Activated T-cell treated with anti-CD3 and anti-CD28 coated beads, Interleukin-2, amount 50 U/mL, for 72 hours (primary cell): ENCODE measurements around the gene SCRN2. TPM values are rescaled to one million over a fixed set of nuclear protein-coding genes. Genes with fewer than 3 reads are reported as not detected.

Experiments
- ATAC-seq, 2 donors: fragments of 150-1000 bp; cut with Tn5 transposase; replicated peaks in 1 of 2; 2 replicates each; pipeline ENCODE4 v1.10.0; 2021; ENCODE audit warnings: moderate library complexity in 2 of 2, mild to moderate bottlenecking in 1 of 2
- DNase-seq, 2 donors: peaks; one replicate each; pipeline ENCODE4 v3.0.0; 2021 to 2022; ENCODE audit warnings: mixed read lengths in 1 of 2
- H3K27ac Mint-ChIP-seq: one replicate; pipeline ENCODE4 v1.8.0; 2022; ENCODE audit warnings: mild to moderate bottlenecking, moderate library complexity, mixed read lengths
- H3K27me3 Mint-ChIP-seq: one replicate; pipeline ENCODE4 v1.8.0; 2022; ENCODE audit warnings: low read depth, mixed read lengths
- H3K36me3 Mint-ChIP-seq, 2 donors: one replicate each; pipeline ENCODE4 v1.8.0; 2022; ENCODE audit warnings: mixed read lengths in 2 of 2, mild to moderate bottlenecking in 1 of 2; ENCODE audit not compliant: insufficient read depth in 2 of 2
- H3K4me1 Mint-ChIP-seq: one replicate; pipeline ENCODE4 v1.8.0; 2022; ENCODE audit warnings: low read depth, mixed read lengths
- H3K4me3 Mint-ChIP-seq, 2 donors: one replicate each; pipeline ENCODE4 v1.8.0; 2022; ENCODE audit warnings: mild to moderate bottlenecking in 2 of 2, mixed read lengths in 2 of 2, moderate library complexity in 2 of 2
- H3K9me3 Mint-ChIP-seq, 2 donors: one replicate each; pipeline ENCODE4 v1.8.0; 2022; ENCODE audit warnings: mixed read lengths in 2 of 2
- total RNA-seq, 2 donors: library from RNA; stranded (reverse); gene quantifications; one replicate each; pipeline ENCODE4 v1.2.3, GENCODE V29; 2022

Gene SCRN2
- total RNA-seq, 2 donors from 2014 or later, result 16.1 to 17.6 TPM

DNA sequence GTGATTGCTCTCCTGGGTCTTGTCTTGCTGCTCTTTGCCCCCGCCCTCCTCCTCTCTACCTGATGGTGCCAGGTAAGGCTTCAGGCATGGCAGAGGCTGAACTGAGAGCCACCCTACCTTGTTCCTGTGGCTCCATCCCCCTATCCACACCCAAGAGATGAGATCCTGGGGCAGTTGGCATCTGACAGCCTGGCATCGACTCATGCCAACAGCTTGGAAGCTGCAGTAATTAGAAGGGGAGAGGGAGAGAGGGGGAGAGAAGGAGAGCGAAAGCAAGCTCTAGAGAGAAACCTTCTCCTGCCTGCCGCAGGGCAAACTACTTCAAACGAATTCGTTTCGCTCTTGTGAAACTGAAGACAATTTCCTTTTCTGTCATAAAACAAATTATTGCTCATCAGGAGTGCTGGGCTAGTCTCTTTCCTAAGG lies 23.7 kb upstream of the SCRN2 start:
- peak; percentile 66 to 75 for ATAC-seq
- Mint-ChIP-seq H3K36me3 (no peaks in the 10 kb centered on the region), H3K4me1 (peaks cover 35% of the 10 kb centered on the region), H3K9me3 (no peaks in the 10 kb centered on the region), H3K27ac (no peak overlapping the region), H3K4me3 (peak overlapping the region; percentile 40 to 51), H3K27me3 (peaks cover 16% of the 10 kb centered on the region)
- no peak for DNase-seq

DNA sequence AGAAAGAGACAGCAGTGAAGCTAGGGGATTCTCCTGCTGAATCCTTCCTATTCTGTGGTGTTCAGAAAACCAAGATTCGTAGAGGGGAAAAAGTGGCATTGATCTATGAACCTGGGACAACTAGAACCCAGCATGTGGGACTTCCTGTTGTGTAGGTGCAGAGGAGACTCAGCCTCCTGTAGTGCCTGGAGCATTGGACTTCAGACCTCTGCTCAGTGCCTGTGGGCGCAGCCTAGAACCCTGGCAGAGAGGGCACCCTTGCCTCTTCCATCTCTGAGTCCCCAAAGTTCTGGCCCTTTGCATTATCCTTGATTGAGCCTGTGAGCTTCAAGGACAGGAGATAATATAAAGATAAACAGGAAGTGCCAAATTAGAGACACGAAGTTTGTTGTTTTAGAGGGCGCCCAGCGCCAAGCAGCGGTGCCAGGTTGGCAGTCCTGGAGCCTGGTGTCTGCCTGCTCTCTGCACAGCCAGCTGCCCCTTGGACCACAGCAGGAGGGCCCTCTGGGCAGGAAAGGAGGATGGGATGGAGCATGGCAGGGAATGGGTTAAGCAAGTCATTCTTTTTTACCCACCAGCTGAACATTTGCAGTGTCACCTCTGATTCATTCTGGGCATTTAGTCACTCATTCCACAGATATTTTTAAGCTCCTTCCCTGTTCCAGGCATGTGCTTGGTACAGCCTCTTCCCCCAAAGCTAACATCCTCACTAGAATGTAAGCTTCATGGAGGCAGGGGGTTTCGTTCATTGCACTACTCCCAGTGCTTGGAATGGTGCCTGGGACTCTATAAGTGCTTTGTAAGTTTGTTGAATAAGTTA lies 21.8 kb upstream of the SCRN2 start:
- peaks cover 35% of the 10 kb centered on the region for H3K4me1 Mint-ChIP-seq
- peaks cover 14% of the 10 kb centered on the region for H3K27me3 Mint-ChIP-seq
- no peaks in the 10 kb centered on the region for H3K36me3 Mint-ChIP-seq
- no peak for ATAC-seq
- no peak overlapping the region for H3K27ac Mint-ChIP-seq
- DNase-seq, result no peak
- H3K9me3 Mint-ChIP-seq, result no peaks in the 10 kb centered on the region
- no peak overlapping the region for H3K4me3 Mint-ChIP-seq

DNA sequence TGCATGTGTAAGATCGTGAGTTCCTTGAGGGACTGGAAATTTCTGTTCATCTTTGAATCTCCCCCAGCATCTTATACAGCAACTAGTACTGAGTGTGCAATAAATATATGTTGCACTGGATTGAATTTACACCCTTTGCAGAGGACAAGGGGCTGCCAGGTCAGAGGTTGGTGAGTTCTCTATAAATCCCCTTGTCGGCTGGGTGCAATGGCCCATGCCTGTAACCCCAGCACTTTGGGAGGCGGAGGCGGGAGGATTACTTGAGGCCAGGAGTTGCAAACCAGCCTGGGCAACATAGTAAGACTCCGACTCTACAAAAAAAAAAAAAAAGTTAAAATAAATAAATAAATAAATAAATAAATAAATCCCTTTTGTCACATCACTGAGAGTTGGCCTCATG lies 19.3 kb upstream of the SCRN2 start:
- Mint-ChIP-seq H3K4me3 (no peak overlapping the region), H3K9me3 (no peaks in the 10 kb centered on the region), H3K27ac (no peak overlapping the region), H3K27me3 (peaks cover 25% of the 10 kb centered on the region), H3K4me1 (peaks cover 28% of the 10 kb centered on the region), H3K36me3 (no peaks in the 10 kb centered on the region)
- DNase-seq (no peak), ATAC-seq (no peak)

DNA sequence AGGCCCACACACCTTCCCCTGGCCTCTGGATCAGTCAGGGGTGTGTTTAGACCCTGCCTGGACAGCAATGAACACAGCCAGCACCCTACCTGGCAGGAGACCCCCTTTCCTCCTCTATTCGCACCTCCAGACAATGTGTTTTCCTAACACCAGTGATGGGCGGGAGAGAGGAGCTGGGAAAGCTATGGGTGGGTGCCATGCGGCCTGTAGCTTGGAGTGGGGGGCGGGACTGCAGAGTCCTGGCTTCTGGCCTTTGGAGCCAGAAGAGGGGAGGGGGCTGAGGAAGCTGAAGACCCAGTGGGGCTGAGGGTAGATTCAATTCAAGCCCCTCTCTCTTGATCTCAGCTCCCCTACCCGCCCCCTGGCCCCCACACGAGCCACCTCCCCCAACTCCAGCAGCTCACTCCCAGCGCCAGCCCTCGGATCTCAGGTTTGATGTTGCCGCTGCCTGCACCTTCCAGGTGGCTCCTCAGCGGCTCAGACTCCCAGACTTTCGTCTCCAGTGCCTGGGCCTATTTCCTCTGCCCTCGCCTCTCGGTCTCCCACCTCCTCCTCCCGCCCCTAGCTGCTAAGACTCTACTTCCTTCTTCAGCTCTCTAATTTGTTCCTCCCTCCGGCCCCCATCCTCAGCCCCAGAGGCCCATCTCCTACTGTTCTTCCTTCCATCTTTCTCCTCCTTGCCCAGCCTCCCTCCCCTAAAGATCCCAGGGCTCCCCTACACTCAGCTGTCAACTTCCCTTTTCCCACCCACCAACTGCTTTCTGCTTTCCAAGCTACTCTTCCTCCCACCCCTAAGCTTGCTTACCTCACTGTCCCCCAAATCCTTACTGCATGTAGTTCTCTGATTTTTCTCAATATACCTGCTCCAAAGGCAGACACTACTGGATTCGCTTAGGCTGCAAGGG lies 16.7 kb upstream of the SCRN2 start:
- Mint-ChIP-seq H3K27me3 (peaks cover 51% of the 10 kb centered on the region), H3K4me1 (peaks cover 5% of the 10 kb centered on the region), H3K4me3 (no peak overlapping the region), H3K27ac (no peak overlapping the region), H3K36me3 (no peaks in the 10 kb centered on the region), H3K9me3 (no peaks in the 10 kb centered on the region)
- no peak for ATAC-seq
- no peak for DNase-seq

DNA sequence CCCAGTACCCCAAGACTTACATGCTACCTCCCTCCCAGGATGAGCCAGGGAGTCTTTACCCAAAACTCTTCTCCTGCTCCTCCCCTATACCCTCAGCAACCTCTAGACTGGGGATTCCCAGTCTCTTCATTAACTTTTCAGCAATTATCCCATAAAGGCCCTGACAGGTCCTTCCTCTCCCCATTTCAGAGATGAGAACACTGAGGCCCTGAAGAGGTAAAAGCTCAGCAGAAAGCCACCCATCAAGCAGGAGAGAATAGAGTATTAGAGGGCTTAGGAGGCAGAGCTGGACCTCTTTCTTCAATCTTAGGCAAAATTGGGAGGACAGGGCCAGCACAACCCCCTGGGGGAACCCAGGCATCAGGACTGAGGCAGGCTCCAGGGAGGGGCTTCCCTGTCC lies 15.8 kb upstream of the SCRN2 start:
- no peak for DNase-seq
- ATAC-seq, result no peak
- Mint-ChIP-seq H3K9me3 (no peaks in the 10 kb centered on the region), H3K36me3 (no peaks in the 10 kb centered on the region), H3K4me1 (peaks cover 9% of the 10 kb centered on the region), H3K27ac (no peak overlapping the region), H3K27me3 (peaks cover 60% of the 10 kb centered on the region), H3K4me3 (no peak overlapping the region)

DNA sequence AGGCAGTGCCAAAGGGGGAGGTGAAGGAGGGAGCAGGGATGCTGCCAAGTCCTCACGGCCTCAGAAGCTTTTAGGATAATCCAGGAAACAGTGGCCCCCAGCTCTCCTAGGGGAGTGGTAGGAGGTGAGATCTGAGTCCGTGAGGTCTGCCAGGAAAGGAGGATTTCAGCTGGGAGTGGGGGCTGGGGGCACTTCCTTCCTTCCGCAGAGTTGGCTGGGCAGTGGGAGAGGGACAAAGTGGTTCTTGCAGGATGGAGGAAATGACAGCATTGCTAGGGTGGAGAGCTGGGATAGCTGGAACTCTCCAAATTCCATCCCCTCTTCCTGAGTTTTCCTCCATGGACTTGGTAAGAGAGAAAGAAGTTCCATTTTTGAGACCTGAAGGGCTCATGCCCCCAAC lies 14.7 kb upstream of the SCRN2 start:
- Mint-ChIP-seq H3K9me3 (no peaks in the 10 kb centered on the region), H3K27me3 (peaks cover 66% of the 10 kb centered on the region), H3K36me3 (no peaks in the 10 kb centered on the region), H3K4me3 (no peak overlapping the region), H3K27ac (no peak overlapping the region), H3K4me1 (peaks cover 15% of the 10 kb centered on the region)
- ATAC-seq, result no peak
- DNase-seq, result no peak

DNA sequence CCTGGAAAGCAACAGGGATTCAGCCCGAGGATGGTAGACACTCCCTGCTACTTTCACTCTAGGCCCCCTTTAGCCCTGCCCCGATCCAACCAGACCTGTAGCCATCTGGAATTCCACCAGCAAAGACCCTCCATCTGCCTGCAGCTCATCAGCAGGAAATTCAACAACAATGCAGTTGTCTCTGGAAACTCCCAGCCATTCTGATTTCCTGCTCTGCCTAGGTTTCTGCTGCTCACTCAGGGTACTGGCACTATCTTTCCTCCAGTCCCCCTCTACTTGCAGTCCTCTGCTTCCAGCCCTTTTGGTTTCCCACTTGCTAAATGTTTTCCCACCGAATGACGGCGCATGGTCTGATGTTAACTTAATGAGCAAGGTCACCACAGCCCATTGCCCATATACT lies 12.5 kb upstream of the SCRN2 start:
- ATAC-seq, result no peak
- Mint-ChIP-seq H3K36me3 (no peaks in the 10 kb centered on the region), H3K27me3 (peaks cover 79% of the 10 kb centered on the region)

DNA sequence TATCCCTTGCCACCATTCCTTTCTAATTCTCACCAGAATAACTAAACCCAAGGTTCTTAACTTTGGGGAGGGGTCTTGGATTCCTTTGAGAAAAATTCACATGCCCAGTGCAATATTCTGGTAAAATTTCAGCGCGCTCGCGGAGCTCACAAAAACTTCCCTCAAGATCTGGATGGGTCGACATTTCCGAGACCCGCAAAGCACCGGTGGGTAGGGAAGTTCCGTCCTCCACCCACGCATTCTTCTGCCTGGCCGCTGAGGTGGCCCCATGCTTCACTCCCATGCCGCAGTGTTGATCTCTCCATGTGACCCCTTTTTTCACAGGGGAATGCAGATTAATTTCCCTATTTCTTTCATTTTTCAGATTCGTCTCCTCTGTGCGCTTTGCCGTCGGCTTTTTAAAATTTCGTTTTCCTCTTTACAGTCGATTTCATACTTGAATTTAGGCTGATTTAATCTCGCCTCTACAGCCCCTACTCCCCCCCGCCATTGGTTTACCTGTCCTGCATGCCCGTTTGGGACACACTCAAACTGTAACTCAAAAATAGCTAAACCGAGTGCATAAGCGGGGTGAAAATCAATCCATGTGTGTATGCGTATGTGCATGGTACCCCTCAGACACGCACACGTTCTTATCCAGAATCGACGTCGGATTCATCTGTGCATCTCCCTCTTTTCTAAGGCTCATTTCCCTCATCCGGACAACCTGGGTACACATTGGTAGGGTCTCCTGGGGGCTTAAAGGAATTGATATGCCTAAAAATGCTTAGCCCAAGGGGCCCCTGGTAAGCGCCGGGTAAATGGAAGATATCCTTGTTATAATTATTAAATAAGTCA lies 11.3 kb upstream of the SCRN2 start:
- H3K4me1 Mint-ChIP-seq, result peaks cover 22% of the 10 kb centered on the region
- peak overlapping the region; percentile 64 to 75 for H3K4me3 Mint-ChIP-seq
- peaks cover 87% of the 10 kb centered on the region for H3K27me3 Mint-ChIP-seq
- no peaks in the 10 kb centered on the region for H3K36me3 Mint-ChIP-seq
- H3K27ac Mint-ChIP-seq, result no peak overlapping the region
- DNase-seq (peak in 1 of 2 donors; percentile 36), ATAC-seq (no peak)
- H3K9me3 Mint-ChIP-seq, result no peaks in the 10 kb centered on the region

More for the DNA sequence above, 12.5 kb upstream of the SCRN2 start:
- no peak overlapping the region for H3K27ac Mint-ChIP-seq
- H3K9me3 Mint-ChIP-seq, result no peaks in the 10 kb centered on the region
- peaks cover 22% of the 10 kb centered on the region for H3K4me1 Mint-ChIP-seq
- no peak overlapping the region for H3K4me3 Mint-ChIP-seq
- no peak for DNase-seq

DNA sequence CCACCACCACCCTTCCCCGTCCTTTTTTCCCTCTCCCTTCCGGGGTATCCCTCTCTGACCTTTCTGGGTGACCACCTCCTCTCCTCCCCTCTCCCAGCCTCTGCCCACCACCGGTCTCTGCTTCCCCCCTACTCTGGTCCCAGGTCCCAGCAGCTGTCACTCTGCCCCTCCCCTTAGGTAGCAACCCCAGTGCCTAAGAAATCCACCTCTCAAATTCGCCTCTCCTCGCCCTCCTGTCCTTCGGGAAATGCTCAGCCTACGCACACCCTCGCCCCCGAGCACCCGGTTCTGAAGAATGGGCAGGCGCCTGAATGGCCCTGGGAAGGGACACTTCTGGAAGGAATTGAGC lies 10.7 kb upstream of the SCRN2 start:
- peaks cover 89% of the 10 kb centered on the region for H3K27me3 Mint-ChIP-seq
- H3K36me3 Mint-ChIP-seq, result no peaks in the 10 kb centered on the region
- H3K9me3 Mint-ChIP-seq, result no peaks in the 10 kb centered on the region
- H3K4me3 Mint-ChIP-seq, result peak overlapping the region; percentile 64 to 75
- no peak overlapping the region for H3K27ac Mint-ChIP-seq
- H3K4me1 Mint-ChIP-seq, result peaks cover 28% of the 10 kb centered on the region
- DNase-seq (no peak), ATAC-seq (no peak)

DNA sequence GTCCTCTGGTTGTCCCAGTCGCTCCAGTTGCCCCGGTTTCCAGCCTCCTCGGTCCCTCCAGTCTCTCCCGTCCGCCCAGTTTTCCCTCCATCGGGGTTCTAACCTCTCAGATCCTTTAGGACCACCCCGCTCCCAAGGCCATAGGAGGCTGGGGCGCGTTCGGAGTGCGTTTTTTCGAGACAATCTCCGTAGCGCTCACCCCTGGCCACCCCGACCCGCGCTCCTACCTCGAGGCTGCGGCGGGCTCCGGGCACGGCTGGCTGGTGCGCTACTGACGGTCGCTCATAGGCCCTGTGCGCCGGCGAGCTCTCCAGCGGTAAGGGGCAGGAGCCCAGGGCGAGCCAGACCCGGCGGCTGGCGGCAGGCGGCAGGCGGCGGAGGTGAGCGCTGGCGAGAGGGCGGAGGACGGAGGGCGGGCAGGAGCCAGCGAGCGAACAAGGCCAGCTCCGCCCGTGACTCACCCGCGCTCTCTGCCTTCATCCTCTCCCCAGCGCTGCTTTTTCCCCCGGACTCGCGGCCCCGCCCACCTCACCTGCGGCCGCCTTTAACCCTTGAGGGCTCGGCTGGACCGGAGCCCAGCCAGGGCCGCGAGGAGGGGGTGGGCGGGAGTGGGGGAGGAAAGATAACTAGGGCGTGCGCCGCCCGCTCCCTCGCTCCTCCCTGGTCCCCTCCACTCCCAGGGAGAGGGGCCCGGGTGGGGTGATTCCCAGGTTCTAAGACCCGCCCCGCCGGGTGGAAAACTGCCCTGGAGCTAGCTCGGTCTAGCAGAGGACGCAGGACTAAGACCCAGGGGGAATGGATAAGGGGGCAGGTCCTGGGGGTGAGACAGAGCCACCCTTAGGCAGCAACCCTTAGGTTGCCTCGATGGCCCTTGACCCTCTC lies 9.9 kb upstream of the SCRN2 start, which contains the start of gene SP6:
SP6 (minus strand) TSS at position 472 of the 882 bp plus-strand sequence. CDS start 2,734 bp downstream, outside the sequence.
- H3K4me1 Mint-ChIP-seq, result peaks cover 29% of the 10 kb centered on the region
- H3K27ac Mint-ChIP-seq, result no peak within 1 kb of the TSS
- no peaks in the 10 kb centered on the region for H3K36me3 Mint-ChIP-seq
- peaks cover 89% of the 10 kb centered on the region for H3K27me3 Mint-ChIP-seq
- DNase-seq, result peak; percentile 78 to 84
- no peaks in the 10 kb centered on the region for H3K9me3 Mint-ChIP-seq
- peak; percentile 91 to 94 for ATAC-seq
- peak within 1 kb of the TSS; percentile 77 for H3K4me3 Mint-ChIP-seq

DNA sequence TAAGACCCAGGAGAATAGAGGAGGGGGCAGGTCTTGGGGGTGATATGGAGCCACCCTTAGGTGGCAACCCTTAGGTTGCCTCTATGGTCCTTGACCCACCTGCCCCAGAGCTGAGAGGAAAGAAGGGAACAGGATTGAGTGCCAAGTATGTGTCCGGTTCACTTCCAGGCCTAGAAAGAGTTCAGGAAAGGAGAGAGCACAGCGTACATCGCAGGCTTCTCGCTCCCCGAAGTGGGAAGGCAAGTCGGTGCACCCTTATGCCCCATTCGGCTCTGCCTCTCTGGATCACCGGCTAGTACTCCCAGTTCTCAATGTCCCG lies 9.3 kb upstream of the SCRN2 start:
- Mint-ChIP-seq H3K27me3 (peaks cover 89% of the 10 kb centered on the region), H3K36me3 (no peaks in the 10 kb centered on the region), H3K27ac (no peak overlapping the region), H3K4me1 (peaks cover 29% of the 10 kb centered on the region), H3K9me3 (no peaks in the 10 kb centered on the region), H3K4me3 (peak overlapping the region; percentile 77)
- no peak for ATAC-seq
- DNase-seq, result no peak

DNA sequence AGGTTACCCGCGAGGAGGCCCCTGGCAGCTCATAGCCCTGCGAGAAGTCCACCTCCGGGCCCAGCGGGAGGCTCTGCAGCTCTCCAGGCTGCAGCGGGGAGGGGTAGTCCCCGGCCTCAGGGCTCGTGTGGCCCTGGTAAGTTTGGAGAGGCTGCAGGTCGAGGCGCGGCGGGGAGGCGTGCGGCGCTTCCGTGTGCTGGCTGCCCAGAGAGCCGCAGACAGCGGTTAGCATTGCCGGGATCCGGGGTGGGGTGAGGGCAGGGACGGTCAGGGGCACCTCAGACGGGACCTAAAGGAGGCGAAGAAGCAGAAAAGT lies 7.1 kb upstream of the SCRN2 start:
- H3K4me1 Mint-ChIP-seq, result peaks cover 31% of the 10 kb centered on the region
- H3K9me3 Mint-ChIP-seq, result no peaks in the 10 kb centered on the region
- ATAC-seq (no peak), DNase-seq (no peak)
- H3K27me3 Mint-ChIP-seq, result peaks cover 81% of the 10 kb centered on the region
- H3K36me3 Mint-ChIP-seq, result no peaks in the 10 kb centered on the region
- no peak overlapping the region for H3K4me3 Mint-ChIP-seq
- H3K27ac Mint-ChIP-seq, result no peak overlapping the region
